ENCODE results near the gene KIF13A. TPM values are rescaled to one million over a fixed set of nuclear protein-coding genes. Genes with fewer than 3 reads are reported as not detected.

KIF13A gene
- total RNA-seq, 1 donor from 2014 or later: 34.4 TPM

DNA sequence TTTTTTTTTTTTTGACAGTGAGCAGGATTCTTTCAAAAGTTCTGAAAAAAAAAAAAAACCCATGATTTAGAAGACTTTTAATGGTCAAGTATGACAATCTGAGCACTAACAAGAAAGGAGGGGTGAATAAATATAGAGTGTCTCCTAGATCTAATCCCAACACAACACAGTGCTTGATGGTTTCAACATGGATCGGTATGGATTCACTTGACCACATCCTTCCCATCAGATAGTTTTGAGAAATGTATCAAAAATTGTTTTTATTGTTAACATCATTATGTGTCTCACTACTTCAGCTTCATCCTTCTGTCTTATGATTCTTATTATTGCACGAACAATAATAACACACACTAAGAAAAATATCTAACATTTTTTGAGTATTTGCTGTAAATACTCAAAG lies 21.0 kb downstream of the KIF13A start:
- Mint-ChIP-seq H3K27me3 (ENCODE audit: low read depth) (no peaks in the 10 kb centered on the region), H3K4me1 (peaks cover 9% of the 10 kb centered on the region), H3K9me3 (no peaks in the 10 kb centered on the region), H3K4me3 (no peak overlapping the region), H3K36me3 (ENCODE audit: low read depth) (no peaks in the 10 kb centered on the region), H3K27ac (ENCODE audit: unreplicated experiment) (no peak overlapping the region)
- TF ChIP-seq, protein P1, sequence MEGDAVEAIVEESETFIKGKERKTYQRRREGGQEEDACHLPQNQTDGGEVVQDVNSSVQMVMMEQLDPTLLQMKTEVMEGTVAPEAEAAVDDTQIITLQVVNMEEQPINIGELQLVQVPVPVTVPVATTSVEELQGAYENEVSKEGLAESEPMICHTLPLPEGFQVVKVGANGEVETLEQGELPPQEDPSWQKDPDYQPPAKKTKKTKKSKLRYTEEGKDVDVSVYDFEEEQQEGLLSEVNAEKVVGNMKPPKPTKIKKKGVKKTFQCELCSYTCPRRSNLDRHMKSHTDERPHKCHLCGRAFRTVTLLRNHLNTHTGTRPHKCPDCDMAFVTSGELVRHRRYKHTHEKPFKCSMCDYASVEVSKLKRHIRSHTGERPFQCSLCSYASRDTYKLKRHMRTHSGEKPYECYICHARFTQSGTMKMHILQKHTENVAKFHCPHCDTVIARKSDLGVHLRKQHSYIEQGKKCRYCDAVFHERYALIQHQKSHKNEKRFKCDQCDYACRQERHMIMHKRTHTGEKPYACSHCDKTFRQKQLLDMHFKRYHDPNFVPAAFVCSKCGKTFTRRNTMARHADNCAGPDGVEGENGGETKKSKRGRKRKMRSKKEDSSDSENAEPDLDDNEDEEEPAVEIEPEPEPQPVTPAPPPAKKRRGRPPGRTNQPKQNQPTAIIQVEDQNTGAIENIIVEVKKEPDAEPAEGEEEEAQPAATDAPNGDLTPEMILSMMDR (conservative IDR thresholded peaks at IDR 0.05): no peak
- no peak for DNase-seq (ENCODE audit: low read depth, low spot score)

DNA sequence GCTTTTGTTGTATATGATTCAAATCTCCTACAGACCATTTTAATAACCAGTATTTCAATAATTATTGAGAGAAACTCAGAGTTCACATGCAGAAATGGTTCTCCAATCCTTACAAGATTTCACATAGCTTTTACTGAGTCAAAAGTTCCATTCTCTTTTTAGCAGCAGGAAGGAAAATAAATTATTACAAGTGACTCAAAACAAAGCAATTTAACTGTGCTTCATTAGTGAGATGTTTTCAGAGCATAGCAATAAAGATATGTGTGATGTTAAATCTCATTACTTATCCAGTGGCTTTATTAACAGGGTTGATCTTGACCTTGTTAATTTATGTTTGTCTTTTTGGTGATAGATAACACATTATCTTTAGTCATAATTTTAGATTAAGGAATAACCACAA lies 22.0 kb downstream of the KIF13A start:
- Mint-ChIP-seq H3K27me3 (ENCODE audit: low read depth) (no peaks in the 10 kb centered on the region), H3K27ac (ENCODE audit: unreplicated experiment) (no peak overlapping the region), H3K4me1 (peaks cover 9% of the 10 kb centered on the region), H3K4me3 (no peak overlapping the region), H3K36me3 (ENCODE audit: low read depth) (no peaks in the 10 kb centered on the region), H3K9me3 (no peaks in the 10 kb centered on the region)
- TF ChIP-seq, protein P1 (conservative IDR thresholded peaks at IDR 0.05): no peak
- no peak for DNase-seq (ENCODE audit: low read depth, low spot score)

DNA sequence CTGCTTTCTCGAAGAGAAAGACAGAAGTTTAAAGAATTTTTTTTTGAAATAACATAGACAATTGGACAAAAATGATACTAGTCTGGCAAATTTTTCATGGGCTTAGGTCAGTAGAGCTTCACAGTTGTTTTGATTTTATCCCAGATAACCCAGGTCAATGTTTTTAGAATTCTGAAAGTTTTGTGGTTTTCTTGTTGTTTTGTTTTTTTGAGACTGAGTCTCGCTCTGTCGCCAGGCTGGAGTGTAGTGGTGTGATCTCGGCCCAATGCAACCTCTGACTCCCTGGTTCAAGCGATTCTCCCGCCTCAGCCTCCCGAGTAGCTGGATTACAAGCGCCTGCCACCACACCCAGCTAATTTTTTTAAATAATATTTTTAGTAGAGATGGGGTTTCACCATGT lies 22.8 kb downstream of the KIF13A start:
- DNase-seq (ENCODE audit: low read depth, low spot score): no peak
- Mint-ChIP-seq H3K4me3 (no peak overlapping the region), H3K36me3 (ENCODE audit: low read depth) (no peaks in the 10 kb centered on the region), H3K27me3 (ENCODE audit: low read depth) (no peaks in the 10 kb centered on the region), H3K27ac (ENCODE audit: unreplicated experiment) (no peak overlapping the region), H3K9me3 (no peaks in the 10 kb centered on the region), H3K4me1 (peaks cover 9% of the 10 kb centered on the region)
- TF ChIP-seq, protein P1 (conservative IDR thresholded peaks at IDR 0.05): no peak

DNA sequence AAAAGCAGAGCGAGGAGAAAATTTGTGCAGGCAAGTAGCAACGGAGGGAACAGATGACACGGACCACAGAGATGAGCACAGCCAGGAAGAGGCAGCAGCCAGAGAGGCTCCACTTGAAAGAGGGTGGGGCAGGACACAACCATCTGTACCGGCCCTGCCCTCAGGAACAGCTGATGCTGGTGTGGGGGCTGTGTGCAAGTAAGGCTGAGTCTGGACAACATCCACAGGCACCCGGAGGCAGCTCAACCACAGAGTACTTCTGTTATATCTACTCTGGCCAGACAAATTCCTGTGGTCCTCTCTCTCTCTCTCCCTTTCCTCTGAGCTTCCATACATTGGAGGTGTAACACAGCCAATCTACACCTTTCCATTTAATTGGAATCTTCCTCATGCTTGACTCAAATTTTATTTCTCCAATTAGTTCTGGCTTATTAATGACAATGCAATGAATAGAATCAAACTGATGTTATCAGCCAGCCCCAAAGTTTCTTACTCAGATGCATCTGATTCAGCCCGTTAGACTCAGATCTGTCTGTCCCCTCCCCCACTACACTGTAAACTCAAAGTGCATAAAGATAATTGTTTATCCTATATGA lies 24.9 kb downstream of the KIF13A start:
- H3K36me3 Mint-ChIP-seq (ENCODE audit: low read depth): no peaks in the 10 kb centered on the region
- H3K9me3 Mint-ChIP-seq: no peaks in the 10 kb centered on the region

DNA sequence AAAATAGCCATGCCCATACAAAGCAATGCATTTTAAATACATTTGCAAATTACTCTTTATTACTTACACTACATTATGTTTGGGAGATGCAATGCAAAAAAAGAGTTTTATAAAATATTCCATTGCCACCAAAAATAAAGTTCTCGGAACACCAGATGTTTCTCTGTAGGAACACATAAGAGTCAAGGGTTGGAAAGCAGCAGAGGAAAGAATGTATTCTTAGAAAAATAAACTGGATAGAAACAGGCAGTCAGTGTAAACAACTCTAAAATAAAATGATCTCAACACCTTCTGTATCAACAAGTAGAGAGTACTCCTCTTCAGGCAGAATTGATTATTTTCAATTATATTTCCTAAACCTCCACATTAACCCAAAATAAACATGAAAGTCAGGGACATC lies 28.1 kb downstream of the KIF13A start:
- no peak overlapping the region for H3K27ac Mint-ChIP-seq (ENCODE audit: unreplicated experiment)

More for the DNA sequence above, 24.9 kb downstream of the KIF13A start:
- no peak for DNase-seq (ENCODE audit: low read depth, low spot score)
- peaks cover 11% of the 10 kb centered on the region for H3K4me1 Mint-ChIP-seq
- no peak overlapping the region for H3K27ac Mint-ChIP-seq (ENCODE audit: unreplicated experiment)
- H3K4me3 Mint-ChIP-seq: no peak overlapping the region
- TF ChIP-seq, protein P1 (conservative IDR thresholded peaks at IDR 0.05): no peak
- no peaks in the 10 kb centered on the region for H3K27me3 Mint-ChIP-seq (ENCODE audit: low read depth)

More for the DNA sequence above, 28.1 kb downstream of the KIF13A start:
- no peaks in the 10 kb centered on the region for H3K9me3 Mint-ChIP-seq
- DNase-seq (ENCODE audit: low read depth, low spot score): no peak
- TF ChIP-seq, protein P1 (conservative IDR thresholded peaks at IDR 0.05): no peak
- H3K27me3 Mint-ChIP-seq (ENCODE audit: low read depth): no peaks in the 10 kb centered on the region
- no peak overlapping the region for H3K4me3 Mint-ChIP-seq
- peaks cover 14% of the 10 kb centered on the region for H3K4me1 Mint-ChIP-seq
- no peaks in the 10 kb centered on the region for H3K36me3 Mint-ChIP-seq (ENCODE audit: low read depth)

Data from neural crest cell (in vitro differentiated cells).